Retinal pigment epithelial cell (primary cell): Measurements from ENCODE around the gene AURKAIP1.

Experiments
- DNase-seq: peaks from one replicate; pipeline ENCODE4 v3.0.0-alpha.2; 2010; ENCODE audit warnings: low read depth
- H3K4me3 ChIP-seq: 2 replicates; pipeline ENCODE4 v1.5.1; 2011; ENCODE audit warnings: mild to moderate bottlenecking, low read length, control low read depth, moderate library complexity
- TF ChIP-seq, protein P1 (sequence below): conservative IDR thresholded peaks from 2 replicates; pipeline ENCODE4 v1.5.1; 2011; ENCODE audit warnings: low read depth, low read length, control low read depth, inconsistent platforms

Gene AURKAIP1

DNA sequence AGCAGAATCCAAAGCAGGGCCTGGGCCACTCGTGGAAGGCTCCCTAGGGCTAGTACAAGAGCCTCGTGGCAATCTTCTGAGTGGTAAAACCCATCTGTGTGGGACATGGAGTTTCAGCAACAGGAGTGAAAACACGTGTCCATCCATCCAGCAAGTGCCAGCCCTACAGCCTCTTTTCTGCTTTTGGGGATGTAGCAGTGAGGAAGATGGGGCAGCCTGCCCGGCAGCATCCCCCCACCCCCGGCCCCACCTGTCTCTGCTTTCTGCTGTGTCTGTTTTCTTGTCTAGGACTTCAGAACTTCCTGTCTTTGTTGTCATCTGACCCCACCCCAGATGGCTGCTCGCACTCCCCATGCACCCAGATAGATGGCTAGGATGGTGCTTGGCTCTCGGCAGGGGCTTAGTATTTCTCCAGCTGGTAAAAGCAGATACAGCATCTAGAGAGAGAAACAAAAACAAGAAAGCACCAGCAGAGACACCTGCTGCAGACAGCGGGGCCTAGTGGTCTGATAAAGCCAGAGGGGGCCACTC, 48.9 kb downstream of the AURKAIP1 start:
- TF ChIP-seq, protein P1, sequence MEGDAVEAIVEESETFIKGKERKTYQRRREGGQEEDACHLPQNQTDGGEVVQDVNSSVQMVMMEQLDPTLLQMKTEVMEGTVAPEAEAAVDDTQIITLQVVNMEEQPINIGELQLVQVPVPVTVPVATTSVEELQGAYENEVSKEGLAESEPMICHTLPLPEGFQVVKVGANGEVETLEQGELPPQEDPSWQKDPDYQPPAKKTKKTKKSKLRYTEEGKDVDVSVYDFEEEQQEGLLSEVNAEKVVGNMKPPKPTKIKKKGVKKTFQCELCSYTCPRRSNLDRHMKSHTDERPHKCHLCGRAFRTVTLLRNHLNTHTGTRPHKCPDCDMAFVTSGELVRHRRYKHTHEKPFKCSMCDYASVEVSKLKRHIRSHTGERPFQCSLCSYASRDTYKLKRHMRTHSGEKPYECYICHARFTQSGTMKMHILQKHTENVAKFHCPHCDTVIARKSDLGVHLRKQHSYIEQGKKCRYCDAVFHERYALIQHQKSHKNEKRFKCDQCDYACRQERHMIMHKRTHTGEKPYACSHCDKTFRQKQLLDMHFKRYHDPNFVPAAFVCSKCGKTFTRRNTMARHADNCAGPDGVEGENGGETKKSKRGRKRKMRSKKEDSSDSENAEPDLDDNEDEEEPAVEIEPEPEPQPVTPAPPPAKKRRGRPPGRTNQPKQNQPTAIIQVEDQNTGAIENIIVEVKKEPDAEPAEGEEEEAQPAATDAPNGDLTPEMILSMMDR, result no peak
- no peak overlapping the region for H3K4me3 ChIP-seq
- no peak for DNase-seq

DNA sequence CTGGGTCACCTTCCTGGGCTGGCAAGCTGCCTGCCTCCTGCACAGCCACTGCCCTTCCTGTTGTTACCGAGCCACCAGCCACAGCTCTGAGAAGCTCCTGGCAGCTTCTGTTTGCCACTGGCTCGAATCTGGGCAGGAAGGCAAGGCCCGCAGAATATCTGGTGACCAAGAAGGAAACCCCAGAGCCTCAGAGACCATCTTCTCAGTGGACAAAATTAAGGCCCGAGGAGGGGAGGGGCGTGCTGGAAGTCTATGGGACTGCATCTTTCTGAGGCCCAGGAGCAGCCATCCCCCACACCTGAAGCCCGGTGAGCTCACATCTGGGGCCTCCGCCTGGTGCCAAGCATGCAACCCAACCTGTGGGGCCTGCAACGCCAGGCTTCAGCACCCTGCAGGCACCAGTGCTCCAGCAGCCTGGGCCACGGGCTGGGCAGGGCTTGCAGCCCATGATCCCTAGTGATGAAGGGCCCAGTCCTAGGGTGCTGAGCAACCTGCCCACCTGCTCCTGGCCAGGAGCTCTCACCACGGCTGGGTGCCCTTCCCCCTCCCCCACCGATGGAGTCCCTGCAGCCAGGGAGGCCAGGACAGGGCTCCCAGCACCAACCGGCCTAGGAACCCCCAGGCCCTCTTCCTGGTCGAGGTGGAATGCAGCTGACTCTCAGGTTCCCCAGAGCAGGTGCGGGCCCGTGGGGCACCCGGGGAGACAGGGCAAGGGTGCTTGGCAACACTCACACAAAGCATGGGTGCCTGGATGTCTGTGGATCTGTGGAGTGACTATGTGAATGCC, 49.5 kb downstream of the AURKAIP1 start:
- DNase-seq, result no peak
- H3K4me3 ChIP-seq, result peak overlapping the region; percentile 75
- TF ChIP-seq, protein P1, result no peak

DNA sequence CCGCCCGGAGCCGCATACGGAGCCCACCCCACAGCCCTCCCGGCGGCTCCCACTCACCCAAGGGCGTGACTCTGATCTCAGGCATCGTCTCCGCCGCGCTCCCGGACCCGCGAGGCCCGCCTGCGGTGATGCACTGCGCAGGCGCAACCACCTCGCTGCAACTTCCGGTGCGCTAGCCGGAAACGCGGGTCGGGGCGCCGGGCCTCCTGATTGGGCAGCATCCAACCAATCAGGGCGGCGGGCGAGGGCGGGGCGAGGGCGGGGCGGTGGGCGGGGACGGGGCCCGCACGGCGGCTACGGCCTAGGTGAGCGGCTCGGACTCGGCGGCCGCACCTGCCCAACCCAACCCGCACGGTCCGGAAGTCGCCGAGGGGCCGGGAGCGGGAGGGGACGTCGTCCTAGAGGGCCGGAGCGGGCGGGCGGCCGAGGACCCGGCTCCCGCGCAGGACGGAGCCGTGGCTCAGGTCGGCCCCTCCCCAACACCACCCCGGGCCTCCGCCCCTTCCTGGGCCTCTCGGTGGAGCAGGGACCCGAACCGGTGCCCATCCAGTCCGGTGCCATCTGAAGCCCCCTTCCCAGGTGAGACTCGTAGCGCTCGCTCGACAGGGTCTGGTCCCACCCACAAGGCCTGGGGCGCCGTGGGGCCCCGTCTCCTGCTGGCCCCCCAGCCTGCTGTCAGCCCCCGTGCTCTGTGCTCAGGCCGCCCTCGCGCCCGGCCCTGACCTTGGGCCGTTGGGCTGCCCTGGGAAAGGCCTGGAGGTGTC, 50.3 kb downstream of the AURKAIP1 start, which contains the start of the genes CPTP and INTS11:
CPTP (plus strand) TSS at position 279 of the 764 bp plus-strand sequence. CDS start 2,109 bp downstream, outside the sequence.
INTS11 (minus strand) TSS at position 137 of the 764 bp plus-strand sequence; CDS start at position 85, 52 bp downstream.
- TF ChIP-seq, protein P1, result no peak
- peak; percentile 47 for DNase-seq
- peak within 1 kb of the TSS; percentile 75 for H3K4me3 ChIP-seq

DNA sequence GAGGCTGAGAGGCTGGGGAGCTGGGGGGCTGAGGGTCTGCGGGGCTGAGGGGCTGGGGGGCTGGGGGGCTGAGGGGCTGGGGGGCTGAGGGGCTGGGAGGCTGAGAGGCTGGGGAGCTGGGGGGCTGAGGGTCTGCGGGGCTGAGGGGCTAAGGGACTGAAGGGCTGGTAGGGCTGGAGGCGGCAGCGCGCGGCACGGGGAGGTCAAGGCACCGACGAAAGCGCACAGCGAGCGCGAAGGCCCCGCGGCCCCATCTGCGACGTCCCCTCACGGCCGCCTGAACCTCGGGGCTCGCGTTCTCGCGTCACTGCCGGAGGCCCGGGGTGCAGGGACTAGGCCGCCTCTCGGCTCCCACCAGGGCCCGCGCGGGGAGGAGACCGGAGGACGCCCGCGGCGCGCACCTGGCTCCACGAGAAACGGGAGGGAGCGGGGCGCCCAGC, 50.9 kb downstream of the AURKAIP1 start:
- TF ChIP-seq, protein P1, result no peak

More for the DNA sequence above, 50.9 kb downstream of the AURKAIP1 start:
- no peak for DNase-seq
- H3K4me3 ChIP-seq, result peak overlapping the region; percentile 65
